ENCODE data around the gene GTF3C2.

- TF ChIP-seq POLR2A (IDR thresholded peaks at IDR 0.05): no peak
- TF ChIP-seq, protein P1, sequence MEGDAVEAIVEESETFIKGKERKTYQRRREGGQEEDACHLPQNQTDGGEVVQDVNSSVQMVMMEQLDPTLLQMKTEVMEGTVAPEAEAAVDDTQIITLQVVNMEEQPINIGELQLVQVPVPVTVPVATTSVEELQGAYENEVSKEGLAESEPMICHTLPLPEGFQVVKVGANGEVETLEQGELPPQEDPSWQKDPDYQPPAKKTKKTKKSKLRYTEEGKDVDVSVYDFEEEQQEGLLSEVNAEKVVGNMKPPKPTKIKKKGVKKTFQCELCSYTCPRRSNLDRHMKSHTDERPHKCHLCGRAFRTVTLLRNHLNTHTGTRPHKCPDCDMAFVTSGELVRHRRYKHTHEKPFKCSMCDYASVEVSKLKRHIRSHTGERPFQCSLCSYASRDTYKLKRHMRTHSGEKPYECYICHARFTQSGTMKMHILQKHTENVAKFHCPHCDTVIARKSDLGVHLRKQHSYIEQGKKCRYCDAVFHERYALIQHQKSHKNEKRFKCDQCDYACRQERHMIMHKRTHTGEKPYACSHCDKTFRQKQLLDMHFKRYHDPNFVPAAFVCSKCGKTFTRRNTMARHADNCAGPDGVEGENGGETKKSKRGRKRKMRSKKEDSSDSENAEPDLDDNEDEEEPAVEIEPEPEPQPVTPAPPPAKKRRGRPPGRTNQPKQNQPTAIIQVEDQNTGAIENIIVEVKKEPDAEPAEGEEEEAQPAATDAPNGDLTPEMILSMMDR (IDR thresholded peaks at IDR 0.05): no peak
These were observed 73.7 kb downstream of the GTF3C2 start for GRCh38 chr2:27282892-27283291.
